Measurements from ENCODE around the gene ARHGEF6.

The ARHGEF6 gene

GRCh38 chrX:136789856-136790255, 9.1 kb upstream of the ARHGEF6 start:
- TF ChIP-seq POLR2AphosphoS5 (IDR thresholded peaks at IDR 0.05; ENCODE audit: low read depth, low read length) (no peak), SIN3A (IDR thresholded peaks at IDR 0.05; ENCODE audit: borderline replicate concordance, insufficient read depth, low read length) (no peak), REST (IDR thresholded peaks at IDR 0.05; ENCODE audit: insufficient read depth in 1 of 2, low read depth in 2 of 2, low read length in 2 of 2) (no peak), TAF1 (IDR thresholded peaks at IDR 0.05; ENCODE audit: borderline replicate concordance, insufficient read depth, low read length) (no peak), FOXP2 (optimal IDR thresholded peaks at IDR 0.05; ENCODE audit: borderline replicate concordance, extremely low read depth, extremely low read length, insufficient read depth) (no peak)

DNA sequence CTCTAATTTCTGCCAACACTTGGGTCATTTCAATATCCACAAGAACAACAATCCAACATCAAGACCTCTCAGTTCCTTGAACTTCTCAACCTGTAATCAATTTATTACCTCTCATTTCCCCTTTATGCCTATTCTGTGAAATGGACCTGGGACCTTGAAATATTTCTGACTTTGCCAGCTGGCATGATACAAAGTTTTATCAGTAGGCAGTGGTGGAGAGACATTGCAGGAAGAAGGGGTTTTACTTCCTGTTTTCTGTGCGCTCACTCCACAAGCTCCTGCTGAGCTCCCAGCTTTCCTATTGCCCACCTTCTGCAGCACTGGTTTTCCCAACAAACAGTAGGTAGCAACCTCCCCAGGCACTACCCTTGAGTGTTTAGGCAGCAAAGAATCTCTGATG, 3.5 kb upstream of the ARHGEF6 start:
- TF ChIP-seq POLR2AphosphoS5 (IDR thresholded peaks at IDR 0.05; ENCODE audit: low read depth, low read length): no peak
- no peak for TF ChIP-seq REST (IDR thresholded peaks at IDR 0.05; ENCODE audit: insufficient read depth in 1 of 2, low read depth in 2 of 2, low read length in 2 of 2)

DNA sequence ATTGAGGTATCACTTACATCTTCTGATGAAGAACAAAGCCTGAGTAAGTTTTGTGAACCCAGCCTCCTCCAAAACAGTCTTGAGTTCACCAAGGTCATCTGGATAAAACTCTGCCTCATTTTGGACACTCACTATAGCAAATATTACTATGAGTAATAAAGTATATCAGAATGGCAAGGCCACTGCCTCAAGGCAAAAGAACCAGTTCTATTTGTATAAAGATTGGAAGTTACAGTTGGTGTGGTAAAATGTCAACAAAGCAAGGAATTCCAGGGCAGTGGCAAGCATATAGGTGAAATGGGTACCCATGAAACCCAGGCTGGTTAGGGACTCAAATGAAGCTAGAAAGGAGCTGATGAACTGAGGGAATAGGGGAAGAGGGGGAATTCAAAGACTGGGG, 2.4 kb upstream of the ARHGEF6 start:
- TF ChIP-seq REST (IDR thresholded peaks at IDR 0.05; ENCODE audit: insufficient read depth in 1 of 2, low read depth in 2 of 2, low read length in 2 of 2): no peak
- no peak for TF ChIP-seq SIN3A (IDR thresholded peaks at IDR 0.05; ENCODE audit: borderline replicate concordance, insufficient read depth, low read length)
- no peak for TF ChIP-seq FOXP2 (optimal IDR thresholded peaks at IDR 0.05; ENCODE audit: borderline replicate concordance, extremely low read depth, extremely low read length, insufficient read depth)
- TF ChIP-seq TAF1 (IDR thresholded peaks at IDR 0.05; ENCODE audit: borderline replicate concordance, insufficient read depth, low read length): no peak
- no peak for TF ChIP-seq POLR2AphosphoS5 (IDR thresholded peaks at IDR 0.05; ENCODE audit: low read depth, low read length)

- TF ChIP-seq TAF1 (IDR thresholded peaks at IDR 0.05; ENCODE audit: borderline replicate concordance, insufficient read depth, low read length) (no peak), POLR2AphosphoS5 (IDR thresholded peaks at IDR 0.05; ENCODE audit: low read depth, low read length) (no peak), FOXP2 (optimal IDR thresholded peaks at IDR 0.05; ENCODE audit: borderline replicate concordance, extremely low read depth, extremely low read length, insufficient read depth) (no peak), SIN3A (IDR thresholded peaks at IDR 0.05; ENCODE audit: borderline replicate concordance, insufficient read depth, low read length) (no peak), REST (IDR thresholded peaks at IDR 0.05; ENCODE audit: insufficient read depth in 1 of 2, low read depth in 2 of 2, low read length in 2 of 2) (no peak)
Observed at GRCh38 chrX:136781180-136781797, 557 bp upstream of the ARHGEF6 start.

- TF ChIP-seq TAF1 (IDR thresholded peaks at IDR 0.05; ENCODE audit: borderline replicate concordance, insufficient read depth, low read length) (no peak), REST (IDR thresholded peaks at IDR 0.05; ENCODE audit: insufficient read depth in 1 of 2, low read depth in 2 of 2, low read length in 2 of 2) (no peak), SIN3A (IDR thresholded peaks at IDR 0.05; ENCODE audit: borderline replicate concordance, insufficient read depth, low read length) (no peak), FOXP2 (optimal IDR thresholded peaks at IDR 0.05; ENCODE audit: borderline replicate concordance, extremely low read depth, extremely low read length, insufficient read depth) (no peak), POLR2AphosphoS5 (IDR thresholded peaks at IDR 0.05; ENCODE audit: low read depth, low read length) (no peak)
Observed at GRCh38 chrX:136780241-136780640, 491 bp downstream of the ARHGEF6 start.
